ES-I3 (cell line): ENCODE data around the gene MOB3A.
"Not testable (repeated sequence)": the region's sequence is repeated elsewhere in the genome, so short reads cannot be mapped to it uniquely, and the experiment has no call there.

Experiments used
- H3K36me3 ChIP-seq: 2 replicates; pipeline ENCODE4 v1.6.1; 2013; ENCODE audit warnings: mild to moderate bottlenecking, low read length, control low read depth, moderate library complexity; ENCODE audit not compliant: insufficient read depth
- H3K4me1 ChIP-seq: 2 replicates; pipeline ENCODE4 v1.6.1; 2013; ENCODE audit warnings: mild to moderate bottlenecking, control low read depth, low read length; ENCODE audit not compliant: insufficient read depth
- H3K9ac ChIP-seq: 2 replicates; pipeline ENCODE4 v1.6.1; 2013; ENCODE audit warnings: low read depth, mild to moderate bottlenecking, low read length, moderate library complexity
- H3K9me3 ChIP-seq: 2 replicates; pipeline ENCODE4 v1.6.1; 2013; ENCODE audit warnings: mild to moderate bottlenecking, low read length, moderate library complexity; ENCODE audit not compliant: control insufficient read depth, insufficient read depth

Gene MOB3A

DNA sequence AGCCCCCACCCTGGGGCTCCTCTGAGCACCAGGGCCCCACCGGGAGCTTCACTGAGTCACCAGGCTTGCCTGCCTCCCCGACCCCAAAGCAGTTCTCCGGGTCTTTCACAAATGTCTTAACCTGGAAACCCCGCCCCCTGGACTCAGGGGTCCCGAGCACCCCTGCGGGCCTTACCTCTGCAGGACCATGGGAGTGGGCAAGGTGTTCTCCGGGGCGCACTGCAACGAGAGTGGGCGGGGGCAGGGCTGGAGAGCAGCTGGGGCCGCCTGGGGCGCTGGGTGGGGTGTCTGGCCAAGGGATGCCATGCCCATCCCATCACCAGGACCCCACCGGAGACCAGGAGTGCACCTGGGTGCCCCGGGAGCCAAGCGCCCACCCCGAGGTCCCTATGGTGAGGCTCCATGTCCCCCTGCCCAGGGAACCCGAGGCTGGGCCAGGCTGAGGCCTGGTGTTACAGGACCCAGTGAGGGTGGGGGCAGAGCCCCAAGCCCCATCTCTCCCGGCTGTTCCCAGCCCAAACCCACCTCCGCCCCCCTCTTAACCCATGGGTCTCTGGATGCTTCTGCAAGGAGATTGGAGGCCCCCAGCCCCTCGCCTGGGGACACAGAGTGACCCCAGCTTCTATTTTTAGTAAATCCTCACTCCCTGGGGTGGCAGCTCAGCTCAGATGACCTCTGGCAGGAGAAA lies 56.0 kb downstream of the MOB3A start:
- peaks cover 6% of the 10 kb centered on the region; the same call in 1 of the 2 replicates for H3K4me1 ChIP-seq
- H3K36me3 ChIP-seq: peaks cover 7% of the 10 kb centered on the region

DNA sequence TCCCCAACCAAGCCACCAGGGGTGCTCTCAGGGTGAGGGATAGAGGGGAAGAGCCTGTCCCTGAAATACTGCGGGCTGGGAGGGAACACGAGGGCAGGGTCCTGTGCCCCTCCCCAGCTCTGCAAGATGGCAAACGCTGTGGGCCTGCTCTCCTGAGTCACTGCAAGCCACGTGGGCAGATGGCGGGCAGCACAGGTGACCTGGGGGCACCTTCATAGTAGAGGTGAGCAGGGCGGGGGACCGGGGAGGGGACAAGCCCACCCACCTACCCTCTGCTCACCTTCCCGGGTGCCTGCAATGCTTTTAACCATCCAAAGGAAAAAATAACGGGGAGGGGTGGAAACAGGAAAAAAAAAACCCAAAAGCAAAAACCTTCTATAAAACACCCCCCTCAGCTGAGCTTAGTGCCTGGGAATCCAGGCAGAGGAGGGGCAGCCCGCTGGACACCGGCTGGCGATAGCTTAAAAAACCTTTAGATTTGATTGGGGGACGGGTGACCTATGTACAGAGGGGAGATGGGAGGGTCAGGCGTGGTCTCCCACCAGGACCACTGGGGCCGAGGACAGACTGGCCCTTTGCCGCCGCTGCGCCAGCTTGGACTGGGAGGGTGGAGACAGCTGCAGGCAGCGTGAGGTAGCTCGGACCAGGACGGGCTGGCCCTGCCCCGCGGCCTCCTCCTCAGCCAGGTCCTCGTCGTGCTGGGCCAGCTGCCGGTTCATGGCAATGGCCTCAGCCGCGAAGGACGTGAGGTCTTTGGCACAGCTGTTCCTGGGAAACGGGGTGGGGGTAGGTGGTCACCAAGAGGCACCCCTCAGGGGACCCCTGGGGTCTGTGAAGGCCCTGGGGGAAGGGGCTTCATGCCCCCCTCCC lies 56.8 kb downstream of the MOB3A start:
- no peak overlapping the region for H3K9ac ChIP-seq
- H3K36me3 ChIP-seq: peaks cover 7% of the 10 kb centered on the region
- no peaks in the 10 kb centered on the region; the same call in 1 of the 2 replicates for H3K9me3 ChIP-seq
- H3K4me1 ChIP-seq: peaks cover 6% of the 10 kb centered on the region; the same call in 1 of the 2 replicates

More for the DNA sequence above, 56.0 kb downstream of the MOB3A start:
- H3K9ac ChIP-seq: no peak overlapping the region
- H3K9me3 ChIP-seq: no peaks in the 10 kb centered on the region; the same call in 1 of the 2 replicates

DNA sequence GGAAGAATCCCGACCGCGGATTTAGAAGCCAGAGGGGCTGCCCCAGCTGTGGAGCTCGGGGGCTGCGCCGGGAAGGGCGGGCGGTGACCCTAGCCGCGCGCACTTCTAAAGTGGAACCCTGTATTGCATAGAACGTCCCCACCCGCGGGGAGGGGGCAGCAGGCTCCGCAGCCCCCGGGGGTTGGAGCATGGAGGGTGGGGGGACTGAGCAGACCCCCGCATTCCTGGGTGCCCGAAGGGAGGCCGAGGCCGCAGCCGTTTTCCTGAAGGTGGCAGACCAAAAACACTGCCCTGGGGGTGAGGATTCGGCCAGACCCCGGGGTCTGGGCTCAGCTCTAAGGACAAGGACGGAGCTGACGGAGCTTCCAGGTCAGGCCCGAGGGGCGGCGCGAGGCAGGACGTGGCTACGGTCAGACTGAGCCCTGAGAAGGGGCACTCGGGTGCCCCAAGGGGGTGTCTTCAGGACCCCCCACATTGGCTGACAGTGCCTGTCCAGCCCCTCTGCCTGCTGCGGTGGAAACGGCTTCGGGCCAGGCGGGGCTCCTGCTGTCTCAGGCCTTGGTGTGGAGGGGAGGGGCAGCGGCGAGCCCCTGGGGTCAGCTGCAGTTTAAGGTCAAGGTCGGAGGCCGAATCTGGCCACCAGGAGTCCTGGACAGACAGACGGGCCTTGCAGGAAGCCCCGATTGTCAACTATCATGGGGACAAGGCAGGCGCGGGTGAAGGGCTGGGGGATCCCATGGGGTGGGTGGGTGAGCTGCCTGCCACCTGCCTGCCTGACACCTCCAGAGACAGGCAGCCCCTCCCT lies 57.6 kb downstream of the MOB3A start:
- H3K36me3 ChIP-seq: peaks cover 7% of the 10 kb centered on the region
- H3K9ac ChIP-seq: no peak overlapping the region

DNA sequence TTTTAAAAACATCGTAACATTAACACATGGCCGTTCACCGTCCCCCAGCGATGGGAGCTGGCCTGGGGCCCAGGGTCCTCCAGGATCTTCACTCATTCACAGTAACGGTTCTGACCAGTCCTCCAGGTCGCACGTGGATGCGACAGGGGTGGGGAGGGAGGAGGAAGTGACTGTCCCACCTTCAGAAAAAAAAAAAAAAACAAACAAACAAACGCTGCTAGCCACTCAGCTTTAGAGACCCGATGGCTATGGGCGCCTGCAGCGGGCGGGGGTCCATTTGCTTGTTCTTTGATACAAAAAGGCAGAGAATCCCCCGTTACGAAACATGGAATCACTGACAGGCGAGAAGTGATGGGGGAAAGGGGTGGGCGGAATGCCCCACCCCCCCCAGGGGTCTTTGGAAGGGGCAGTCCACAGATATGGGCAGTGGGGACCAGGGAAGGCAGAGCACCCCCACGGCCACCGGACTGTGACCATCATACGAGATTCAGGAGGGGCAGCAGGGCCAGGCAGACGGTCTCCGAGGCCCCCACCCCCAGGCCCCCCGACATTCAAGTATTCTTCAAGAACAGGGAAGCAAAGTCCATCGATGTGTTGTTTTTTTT lies 58.4 kb downstream of the MOB3A start:
- H3K4me1 ChIP-seq: peaks cover 6% of the 10 kb centered on the region; the same call in 1 of the 2 replicates
- peaks cover 7% of the 10 kb centered on the region for H3K36me3 ChIP-seq
- H3K9ac ChIP-seq: no peak overlapping the region
- H3K9me3 ChIP-seq: no peaks in the 10 kb centered on the region; the same call in 1 of the 2 replicates

More for the DNA sequence above, 57.6 kb downstream of the MOB3A start:
- H3K9me3 ChIP-seq: no peaks in the 10 kb centered on the region; the same call in 1 of the 2 replicates
- peaks cover 6% of the 10 kb centered on the region; the same call in 1 of the 2 replicates for H3K4me1 ChIP-seq

DNA sequence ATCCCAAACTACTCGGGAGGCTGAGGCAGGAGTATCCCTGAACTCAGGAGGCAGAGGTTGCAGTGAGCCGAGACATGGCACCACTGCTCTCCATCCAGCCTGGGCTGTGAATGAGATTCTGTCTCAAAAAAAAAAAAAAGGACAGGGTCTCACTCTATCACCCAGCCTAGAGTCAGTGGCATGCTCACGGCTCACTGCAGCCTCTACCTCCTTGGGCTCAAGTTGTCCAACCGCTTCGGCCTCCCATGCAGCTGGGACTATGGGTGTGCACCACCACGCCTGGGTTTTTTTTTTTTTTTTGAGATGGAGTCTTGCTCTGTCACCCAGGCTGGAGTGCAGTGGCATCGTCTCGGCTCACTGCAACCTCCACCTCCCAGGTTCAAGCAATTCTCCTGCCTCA lies 59.7 kb downstream of the MOB3A start:
- Histone ChIP-seq H3K9me3 (no peaks in the 10 kb centered on the region; the same call in 1 of the 2 replicates), H3K4me1 (peaks cover 7% of the 10 kb centered on the region; the same call in 1 of the 2 replicates), H3K36me3 (peaks cover 6% of the 10 kb centered on the region)

DNA sequence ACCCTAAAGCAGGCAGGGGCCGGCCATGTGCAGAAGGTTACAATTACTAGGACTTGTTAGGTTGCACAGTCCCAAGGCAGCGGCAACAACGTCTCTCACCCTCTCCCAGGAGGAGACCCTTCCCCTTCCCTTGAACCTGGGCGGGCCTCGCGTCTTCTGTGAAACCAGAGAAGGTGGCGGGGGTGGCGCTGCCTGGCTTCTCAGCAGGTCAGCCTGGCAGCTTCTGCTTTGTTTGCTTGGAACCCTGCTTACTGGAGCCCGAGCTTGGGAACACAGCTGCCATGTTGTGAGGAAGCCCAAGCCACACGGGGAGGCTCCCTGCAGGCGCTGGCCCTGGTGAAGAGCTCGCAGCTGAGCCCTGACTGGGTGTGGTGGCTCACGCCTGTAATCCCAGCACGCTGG lies 60.5 kb downstream of the MOB3A start:
- Histone ChIP-seq H3K36me3 (no peaks in the 10 kb centered on the region), H3K4me1 (peaks cover 7% of the 10 kb centered on the region; the same call in 1 of the 2 replicates), H3K9ac (no peak overlapping the region; the same call in 1 of the 2 replicates), H3K9me3 (no peaks in the 10 kb centered on the region; the same call in 1 of the 2 replicates)

More for the DNA sequence above, 59.7 kb downstream of the MOB3A start:
- no peak overlapping the region for H3K9ac ChIP-seq

DNA sequence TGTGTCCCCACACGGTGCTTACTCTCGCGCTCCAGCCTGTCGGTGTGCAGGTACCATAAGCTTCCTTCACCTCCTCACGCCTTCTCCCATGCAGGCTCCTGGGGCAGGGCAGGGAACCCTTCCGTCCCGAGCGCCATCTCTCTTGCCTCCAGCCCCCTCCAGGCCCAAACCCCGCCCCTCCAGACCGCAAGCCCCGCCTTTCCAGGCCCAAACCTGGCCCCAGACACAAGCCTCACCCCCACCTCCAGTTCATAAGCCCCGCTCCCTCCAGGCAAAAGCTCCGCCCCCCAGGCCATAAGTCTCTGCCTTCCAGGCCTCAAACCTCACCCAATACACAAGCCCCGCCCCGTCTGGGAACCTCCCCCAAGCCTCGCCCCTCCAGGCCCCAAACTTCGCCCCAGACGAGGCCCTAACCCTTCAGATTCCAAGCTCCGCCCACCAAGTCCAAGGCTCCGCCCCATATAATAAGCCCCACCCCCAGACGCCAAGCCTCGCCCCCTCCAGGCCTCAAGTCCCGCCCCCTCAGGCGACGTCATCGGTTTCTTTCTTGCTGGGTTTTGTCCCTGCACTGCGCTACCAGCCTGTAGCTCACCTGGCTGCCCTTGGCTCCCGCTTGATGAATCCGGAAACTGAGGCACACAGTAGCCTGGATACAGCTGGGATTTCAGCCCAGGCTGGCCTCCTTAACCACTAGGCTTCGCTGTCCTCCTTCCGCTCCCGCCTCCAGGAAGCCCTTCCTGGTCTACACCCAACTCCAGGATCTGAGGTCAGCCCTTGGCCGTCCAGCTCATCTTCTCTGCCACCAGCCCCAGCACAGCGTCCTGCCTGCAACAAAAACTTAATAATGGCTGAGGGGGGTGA lies 61.2 kb downstream of the MOB3A start:
- Histone ChIP-seq H3K9ac (peak overlapping the region; percentile 52; the same call in 1 of the 2 replicates), H3K36me3 (no peaks in the 10 kb centered on the region), H3K4me1 (peaks cover 7% of the 10 kb centered on the region; the same call in 1 of the 2 replicates), H3K9me3 (no peaks in the 10 kb centered on the region; the same call in 1 of the 2 replicates)

DNA sequence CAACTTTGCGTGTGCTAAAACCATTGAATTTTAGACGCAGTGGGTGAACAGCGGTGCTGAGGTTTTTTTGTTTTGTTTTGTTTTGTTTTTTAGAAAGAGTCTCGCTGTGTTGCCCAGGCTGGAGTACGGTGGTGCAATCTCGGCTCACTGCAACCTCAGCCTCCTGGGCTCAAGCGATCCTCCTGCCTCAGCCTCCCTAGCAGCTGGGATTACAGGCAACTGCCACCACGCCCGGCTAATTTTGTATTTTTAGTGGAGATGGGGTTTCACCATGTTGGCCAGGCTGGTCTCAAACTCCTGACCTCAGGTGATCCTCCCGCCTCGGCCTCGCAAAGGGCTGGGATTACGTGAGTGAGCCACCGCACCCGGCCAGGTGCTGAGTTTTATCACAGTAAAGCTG lies 61.9 kb downstream of the MOB3A start:
- not testable (repeated sequence) for H3K36me3 ChIP-seq, H3K9me3 ChIP-seq, H3K4me1 ChIP-seq
- peak overlapping the region; percentile 52; the same call in 1 of the 2 replicates for H3K9ac ChIP-seq

DNA sequence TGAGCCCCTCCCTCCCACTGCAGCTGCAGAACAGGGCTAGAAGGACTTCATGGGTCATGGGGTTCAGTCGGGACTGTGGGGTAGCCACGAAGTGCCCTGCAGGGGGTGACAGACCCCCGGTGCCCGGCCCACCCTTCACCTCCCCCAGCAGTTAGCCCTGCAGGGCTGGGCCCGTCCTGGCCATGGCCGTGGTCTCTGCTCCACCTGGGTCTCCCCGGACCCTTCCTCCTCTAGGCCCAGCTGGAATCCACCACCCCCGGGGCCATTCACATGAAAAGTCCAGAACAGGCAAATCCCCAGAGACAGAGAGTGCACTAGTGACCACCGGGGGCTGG lies 62.3 kb downstream of the MOB3A start:
- Histone ChIP-seq H3K36me3 (no peaks in the 10 kb centered on the region), H3K4me1 (peaks cover 7% of the 10 kb centered on the region; the same call in 1 of the 2 replicates), H3K9me3 (no peaks in the 10 kb centered on the region; the same call in 1 of the 2 replicates), H3K9ac (no peak overlapping the region)

DNA sequence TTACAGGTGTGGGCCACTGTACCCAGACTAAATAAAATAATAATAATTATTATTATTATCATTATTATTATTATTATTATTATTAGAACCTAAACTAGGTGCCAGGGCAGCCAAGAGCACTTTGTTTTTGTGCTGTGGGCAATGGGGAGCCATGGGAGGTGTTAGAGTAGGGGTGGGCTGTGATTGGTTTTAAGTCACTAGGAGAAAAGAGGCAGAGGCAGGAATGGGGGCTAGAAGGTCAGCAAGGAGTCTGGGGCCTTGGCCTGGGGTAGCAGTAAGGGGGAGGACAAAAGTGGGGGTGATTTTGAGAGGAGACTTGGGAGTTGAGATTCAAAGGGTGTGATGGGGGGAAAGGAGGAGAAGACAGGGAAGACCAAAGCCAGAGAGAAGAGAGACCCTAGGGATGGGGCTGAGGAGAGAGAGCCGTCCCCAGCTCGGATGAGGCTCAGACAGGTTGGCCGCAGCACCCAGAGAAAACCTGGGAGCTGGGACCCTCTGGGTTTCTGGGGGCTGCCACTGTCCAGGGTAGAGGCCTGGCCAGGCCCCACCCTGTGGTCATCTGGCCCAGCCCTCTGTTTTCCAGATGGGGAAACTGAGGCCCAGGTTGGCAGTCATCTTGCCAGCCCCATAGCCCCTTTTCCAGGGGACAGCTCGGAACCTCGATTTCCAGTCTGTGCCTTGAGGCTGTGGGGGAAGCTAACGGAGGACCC lies 62.9 kb downstream of the MOB3A start:
- H3K36me3 ChIP-seq: no peaks in the 10 kb centered on the region
- H3K9ac ChIP-seq: no peak overlapping the region
- H3K9me3 ChIP-seq: no peaks in the 10 kb centered on the region; the same call in 1 of the 2 replicates
- H3K4me1 ChIP-seq: peaks cover 7% of the 10 kb centered on the region; the same call in 1 of the 2 replicates

DNA sequence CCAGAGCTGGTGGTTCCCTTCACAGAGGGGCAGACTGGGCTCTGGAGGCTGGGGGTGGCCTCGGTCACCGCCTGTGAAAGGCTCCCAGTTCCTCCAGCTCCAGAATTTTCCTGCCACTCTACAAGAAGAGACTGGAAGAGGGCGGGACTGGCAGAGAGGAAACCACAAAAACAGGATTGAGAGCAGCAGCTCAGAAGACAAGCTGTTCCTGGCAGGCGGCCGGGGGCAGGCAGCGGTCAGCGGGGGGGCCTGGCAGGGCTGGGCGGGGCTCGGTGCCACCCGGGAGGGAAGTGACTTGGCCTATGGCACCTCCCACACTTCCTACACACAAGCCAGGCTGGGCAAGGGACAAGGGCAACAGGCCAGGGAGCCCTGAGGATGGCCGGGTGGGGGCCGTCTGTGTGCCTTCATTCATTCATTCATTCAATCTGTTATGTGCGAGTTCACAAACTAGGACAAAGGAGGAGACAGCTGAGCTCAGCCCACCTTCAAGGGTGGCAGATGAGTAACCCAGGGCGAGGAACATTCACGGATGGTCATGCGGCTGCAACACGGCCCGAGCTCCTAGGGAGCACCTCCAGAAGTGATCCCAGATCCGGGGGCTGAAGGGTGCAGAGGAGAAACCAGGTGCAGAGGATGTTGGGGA lies 63.7 kb downstream of the MOB3A start:
- no peak overlapping the region for H3K9ac ChIP-seq
- H3K36me3 ChIP-seq: no peaks in the 10 kb centered on the region
- peaks cover 7% of the 10 kb centered on the region; the same call in 1 of the 2 replicates for H3K4me1 ChIP-seq
- H3K9me3 ChIP-seq: no peaks in the 10 kb centered on the region; the same call in 1 of the 2 replicates

DNA sequence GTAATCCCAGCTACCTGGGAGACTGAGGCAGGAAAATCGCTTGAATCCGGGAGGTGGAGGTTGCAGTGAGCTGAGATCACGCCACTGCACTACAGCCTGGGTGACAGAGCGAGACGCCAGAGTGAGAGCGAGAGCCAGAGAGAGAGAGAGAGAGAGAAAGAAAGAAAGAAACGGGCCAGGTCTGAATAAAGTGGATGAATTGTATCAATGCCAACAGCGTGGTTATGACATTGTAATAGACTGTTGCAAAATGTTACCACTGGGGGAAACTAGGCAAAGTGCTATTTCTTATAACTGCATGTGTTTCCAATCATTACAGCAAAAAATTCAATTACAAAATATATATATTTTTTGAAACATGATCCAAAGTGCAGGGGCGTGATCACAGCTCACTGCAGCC lies 68.8 kb downstream of the MOB3A start:
- Histone ChIP-seq H3K4me1 (peaks cover 4% of the 10 kb centered on the region; the same call in 1 of the 2 replicates), H3K9me3 (peaks cover 3% of the 10 kb centered on the region; the same call in 1 of the 2 replicates), H3K9ac (no peak overlapping the region)

More for the DNA sequence above, 68.8 kb downstream of the MOB3A start:
- no peaks in the 10 kb centered on the region for H3K36me3 ChIP-seq
